HG03066 (cell line): ENCODE measurements around the gene COL19A1.

Experiments
- ATAC-seq: cut with Tn5 transposase; IDR thresholded peaks from one replicate; pipeline ENCODE4 v1.9.1; 2021; ENCODE audit warnings: low read depth; ENCODE audit not compliant: unreplicated experiment

The COL19A1 gene

DNA sequence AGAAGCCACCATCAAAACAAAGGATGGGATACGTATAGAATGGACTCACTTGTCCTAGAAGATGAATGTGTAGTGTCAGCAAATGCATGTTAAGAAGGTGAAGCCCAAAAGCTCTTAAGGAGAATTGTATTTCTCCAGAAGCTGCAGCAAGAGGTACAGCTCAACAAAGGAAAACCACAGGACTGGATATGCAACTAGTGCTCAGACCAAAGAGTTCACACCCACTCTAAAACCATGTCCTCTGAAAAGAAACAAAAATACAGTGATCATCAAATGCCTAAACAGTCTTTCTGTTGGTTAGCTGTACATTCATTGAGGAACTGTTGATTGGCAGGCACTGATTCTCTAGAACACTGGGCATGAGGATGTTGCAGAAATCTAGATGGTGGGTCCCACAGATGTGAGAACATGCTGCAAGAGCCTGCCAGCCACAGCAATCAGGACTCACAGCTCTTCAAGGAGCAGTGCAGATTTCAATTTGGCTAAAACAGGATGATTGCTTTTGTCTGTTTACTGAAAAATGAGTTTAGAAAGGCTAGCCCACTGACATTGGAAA lies 342.0 kb downstream of the COL19A1 start:
- no peak for ATAC-seq

DNA sequence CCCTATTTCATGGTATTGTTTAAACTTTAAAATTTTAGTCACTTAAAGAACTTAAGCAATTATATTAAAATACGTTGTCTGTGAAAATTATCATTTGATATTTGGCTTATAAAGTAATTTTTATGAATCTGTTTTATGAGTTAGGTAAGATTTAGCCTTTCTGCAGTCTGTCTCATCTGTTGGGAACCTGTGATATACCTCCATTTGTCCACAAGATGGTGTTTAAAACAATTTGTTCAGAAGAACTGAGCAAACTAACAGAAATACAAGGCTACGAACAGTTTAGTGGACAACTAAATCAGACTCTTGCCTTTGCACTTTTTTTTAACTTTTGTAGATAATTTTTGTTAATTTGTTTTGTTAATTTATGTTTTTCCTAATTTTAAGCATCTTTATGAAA lies 344.1 kb downstream of the COL19A1 start:
- no peak for ATAC-seq

DNA sequence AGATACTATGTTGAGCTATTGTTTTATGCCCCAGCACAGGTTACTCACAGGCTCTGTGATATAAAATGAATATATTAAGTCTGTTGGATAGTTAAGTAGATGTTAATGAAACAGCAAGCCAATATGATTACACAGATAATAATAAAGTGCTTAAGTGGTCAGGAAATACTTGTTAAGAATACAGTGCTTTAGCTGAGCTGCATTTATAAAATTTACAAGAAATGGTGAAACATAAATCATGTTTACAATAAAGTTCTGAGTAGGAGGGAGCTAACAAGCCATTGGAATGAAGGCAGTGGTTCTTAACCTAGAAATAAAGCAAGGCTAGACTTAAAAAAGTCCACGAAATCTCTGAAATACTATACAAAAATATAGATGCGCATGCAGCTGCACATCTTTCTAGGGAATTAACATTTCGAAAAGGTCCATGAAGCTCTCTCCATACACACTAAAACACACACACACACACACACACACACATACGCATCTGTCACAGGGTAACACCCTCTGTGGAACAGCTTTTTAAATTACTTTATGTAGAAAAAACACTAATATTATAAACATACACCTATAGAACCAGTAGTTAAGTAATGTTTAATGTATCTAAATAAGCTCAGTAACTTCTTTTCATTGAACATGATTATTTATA lies 349.2 kb downstream of the COL19A1 start:
- ATAC-seq: no peak

DNA sequence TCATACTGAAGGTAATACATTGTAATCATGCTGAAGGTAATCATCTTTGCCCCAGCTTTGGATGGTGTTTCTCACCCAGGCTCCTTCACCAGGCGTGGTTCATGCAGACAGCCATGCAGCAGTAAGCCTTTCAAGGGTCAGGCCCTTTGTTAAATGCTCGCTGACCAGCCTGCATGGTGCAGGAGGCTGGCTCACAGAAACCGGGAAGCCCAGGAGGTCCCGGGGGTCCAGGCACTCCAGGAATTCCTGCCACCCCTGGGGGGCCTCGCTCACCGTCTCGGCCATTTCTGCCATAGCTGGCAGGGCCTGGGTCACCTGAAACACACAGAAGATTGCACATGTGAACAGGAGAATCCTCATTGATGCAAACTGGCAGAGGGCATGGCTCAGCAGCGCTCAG lies 350.4 kb downstream of the COL19A1 start:
- ATAC-seq: no peak

DNA sequence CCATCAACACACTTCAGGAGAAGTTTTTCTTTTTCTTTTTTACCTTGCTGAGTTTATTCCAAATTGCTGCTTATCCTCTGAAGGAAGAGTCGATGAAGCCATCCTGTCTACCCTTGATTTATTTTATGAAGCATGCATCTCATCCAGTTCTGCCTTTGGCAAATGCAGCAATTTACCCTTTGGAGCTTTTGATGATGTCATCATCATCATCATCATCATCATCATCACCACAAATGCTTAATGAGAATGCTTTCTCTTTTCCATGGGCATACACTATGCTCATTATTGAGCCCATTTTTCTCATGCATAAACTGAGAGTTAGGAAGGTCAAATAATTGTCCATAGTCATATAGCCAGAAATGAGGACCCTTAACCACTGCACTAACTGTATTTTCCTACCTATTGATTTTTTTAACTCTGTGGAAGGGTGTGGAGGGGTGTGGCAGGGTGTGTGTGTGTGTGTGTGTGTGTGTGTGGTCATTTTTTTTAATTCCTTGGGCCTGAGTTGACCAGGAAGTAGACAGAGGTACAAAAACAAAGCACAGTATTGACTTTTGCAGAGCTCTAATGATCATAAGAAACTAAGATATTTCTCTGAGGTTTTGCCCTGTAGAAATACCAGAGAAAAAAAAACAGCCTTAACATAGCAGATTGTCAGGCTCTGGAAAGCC lies 353.7 kb downstream of the COL19A1 start:
- ATAC-seq: no peak

DNA sequence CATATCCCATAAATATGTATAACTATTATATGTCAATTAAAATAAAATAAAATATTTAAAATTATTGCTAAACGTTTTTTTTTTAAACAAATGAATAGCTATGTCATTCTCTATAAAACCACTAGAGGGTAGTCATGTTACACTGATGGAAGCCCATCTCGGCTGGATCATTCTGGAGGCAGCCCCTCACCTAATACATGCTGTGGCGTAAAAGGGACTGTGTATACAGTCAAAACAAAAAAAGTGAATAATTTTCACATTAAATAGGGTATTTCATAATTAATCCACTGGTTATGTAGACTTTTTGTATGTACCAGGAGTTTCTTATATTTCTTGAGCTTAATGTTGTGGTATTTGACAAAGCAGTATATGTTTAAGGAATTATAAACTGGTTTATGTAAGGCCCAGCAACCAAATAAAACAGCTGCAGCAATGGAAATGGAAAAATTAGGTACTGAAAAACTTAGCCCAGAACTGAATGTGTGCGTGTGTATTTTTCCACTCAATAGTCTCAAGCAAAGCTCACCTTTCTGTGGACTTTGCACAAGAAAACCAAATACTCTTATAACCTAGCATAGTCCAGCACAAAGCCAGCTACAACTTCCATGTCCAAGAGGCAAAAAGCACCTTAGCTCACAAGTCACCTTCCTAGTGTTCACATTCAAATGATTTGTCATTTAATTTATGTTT lies 354.8 kb downstream of the COL19A1 start:
- no peak for ATAC-seq

DNA sequence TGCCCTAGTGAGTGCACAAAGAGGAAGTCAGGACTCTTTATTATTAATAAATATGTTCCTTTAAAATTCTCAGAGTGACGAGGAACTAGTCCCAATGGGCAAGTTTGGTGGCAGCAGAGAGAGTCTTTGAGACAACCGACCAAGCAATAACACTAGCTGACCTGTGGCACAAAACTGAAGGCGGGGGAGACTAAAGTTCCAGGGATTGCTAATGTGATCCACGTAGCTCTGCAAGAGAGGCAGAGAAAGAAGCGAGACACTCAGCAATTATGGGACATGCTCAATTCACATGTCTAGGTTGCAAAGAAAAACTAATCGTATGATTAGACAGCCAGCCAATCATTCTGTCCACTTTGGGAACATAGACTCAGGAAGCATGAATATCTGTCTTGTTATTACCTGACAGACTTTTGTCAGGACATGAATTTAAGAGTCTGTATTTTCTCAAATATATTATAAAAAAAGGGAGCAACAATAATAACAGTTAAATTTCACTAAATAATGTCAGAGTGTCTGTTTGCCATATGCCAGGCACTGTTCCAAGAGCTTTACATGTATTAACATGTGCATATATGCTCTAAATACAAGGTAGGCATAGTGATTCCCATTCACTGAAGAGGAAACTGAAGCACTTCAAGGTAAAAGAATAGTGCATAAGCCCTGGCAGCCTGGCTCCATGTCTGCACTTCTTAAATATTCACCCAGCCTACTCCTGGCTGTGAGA lies 355.5 kb downstream of the COL19A1 start:
- no peak for ATAC-seq

DNA sequence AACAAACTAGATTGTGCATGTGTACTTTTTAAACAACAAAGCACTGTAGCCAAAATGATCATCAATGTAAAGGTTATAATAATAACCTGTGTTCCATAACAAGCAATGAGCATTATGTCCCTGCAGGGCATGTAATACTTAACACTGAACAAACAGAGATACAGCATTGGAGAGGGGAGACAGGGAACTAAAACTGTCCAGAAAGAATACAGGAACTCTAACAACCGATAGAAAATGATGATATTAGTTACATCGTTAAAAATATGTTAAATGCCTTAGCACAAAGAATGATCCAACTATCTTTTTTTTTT lies 356.0 kb downstream of the COL19A1 start:
- ATAC-seq: no peak

DNA sequence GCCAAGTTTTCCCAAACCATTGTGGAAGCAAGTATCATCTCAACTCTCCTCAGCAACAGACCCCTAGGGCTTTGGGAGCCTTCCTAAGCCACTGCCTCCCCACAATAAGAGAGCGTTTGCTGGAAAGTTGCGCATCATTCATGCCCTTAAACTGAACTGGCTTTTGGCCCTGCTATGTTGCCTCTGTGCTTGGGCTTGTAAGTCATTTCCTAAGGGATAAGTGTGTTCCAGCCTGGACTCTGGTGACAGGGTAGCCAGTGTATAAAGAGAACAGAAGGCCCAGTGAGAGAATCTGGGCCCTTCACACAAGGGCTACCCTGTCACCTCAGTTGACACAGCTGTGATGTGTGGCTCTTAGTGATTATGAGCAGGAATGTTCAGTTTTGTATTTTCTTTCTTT lies 358.7 kb downstream of the COL19A1 start:
- ATAC-seq: no peak

DNA sequence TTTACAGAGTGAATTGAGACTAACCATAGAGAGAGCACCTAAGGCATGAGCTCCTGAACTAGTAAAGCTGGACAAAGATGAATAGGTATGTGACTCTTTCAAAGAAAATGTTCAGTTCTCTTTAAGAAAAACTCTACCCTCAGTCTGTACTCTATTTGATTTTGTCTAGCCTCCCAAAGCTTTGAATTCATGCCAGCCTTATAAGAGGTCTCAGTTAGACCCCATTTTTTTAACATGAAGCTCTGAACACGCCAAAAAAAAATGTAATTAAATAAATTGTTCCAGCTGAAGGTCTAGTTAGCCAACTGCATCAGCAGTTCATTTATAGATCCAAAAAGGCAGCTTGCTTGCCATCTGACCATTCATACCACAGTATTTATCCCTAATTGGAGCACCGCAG lies 365.0 kb downstream of the COL19A1 start:
- ATAC-seq: no peak

DNA sequence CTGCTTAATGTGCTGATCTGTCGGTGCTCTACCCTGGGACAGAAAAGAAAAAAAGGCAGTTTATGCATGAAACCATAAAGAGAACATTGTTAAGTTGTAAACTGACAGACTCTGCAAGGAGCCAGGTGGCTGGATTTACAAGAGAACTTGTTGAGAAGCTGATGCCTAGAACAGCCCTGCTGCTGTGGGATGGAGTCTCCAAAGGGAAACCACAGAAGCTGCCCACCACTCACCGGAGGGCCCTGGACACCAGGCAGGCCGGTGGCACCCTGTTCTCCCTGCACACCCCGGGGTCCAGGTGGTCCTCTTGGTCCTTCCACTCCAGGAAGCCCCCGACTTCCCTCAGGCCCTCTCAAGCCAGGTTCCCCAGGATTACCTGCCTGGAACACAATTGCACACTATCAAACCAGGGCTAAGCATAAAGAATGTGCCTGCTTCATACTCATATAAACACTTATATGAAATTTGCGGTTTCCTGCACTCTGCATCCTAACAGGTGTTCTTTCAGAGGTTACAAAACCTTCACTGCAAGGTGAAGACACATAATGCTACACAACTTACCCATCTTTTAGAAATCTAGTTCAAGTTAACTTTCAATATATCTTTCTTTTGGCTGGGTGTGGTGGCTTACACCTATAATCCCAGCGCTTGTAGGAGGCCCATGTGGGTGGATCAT lies 368.3 kb downstream of the COL19A1 start:
- ATAC-seq: no peak

DNA sequence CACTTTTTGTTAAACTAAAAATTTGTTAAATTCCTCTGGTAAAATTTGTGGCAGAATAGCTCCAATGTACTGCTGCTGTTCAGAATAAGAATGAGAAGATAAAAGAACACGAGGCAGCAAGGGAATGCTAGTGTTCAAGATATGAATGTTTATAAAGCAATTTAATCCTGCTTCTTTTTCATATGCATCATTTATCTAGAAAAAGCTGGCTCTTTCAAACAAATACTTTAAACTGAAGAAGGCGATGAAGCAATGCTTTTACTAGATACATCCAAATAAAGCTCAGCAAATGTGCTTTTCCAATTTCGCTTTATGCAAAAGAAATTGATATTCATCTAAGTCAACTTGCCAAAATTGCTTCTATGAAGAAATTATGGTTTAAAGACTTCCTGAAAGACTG lies 370.0 kb downstream of the COL19A1 start:
- no peak for ATAC-seq

DNA sequence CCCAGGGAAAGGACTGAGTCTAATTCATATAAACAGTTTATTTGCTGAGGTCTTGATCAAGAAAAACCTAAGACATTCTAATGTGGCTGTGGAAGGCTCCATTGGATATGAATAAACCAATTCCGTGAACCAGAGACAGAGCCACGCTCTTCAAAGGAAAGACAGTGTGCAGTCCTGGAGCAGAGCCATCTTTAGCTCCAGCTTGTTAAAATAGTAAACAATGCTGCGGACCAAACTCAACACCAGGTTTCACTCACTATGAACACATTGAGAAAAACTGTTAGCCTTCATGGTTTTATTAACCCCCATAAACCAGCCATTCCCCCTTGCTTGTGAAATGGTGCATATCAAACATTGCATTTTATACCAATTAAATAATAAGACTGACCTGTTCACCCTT lies 374.7 kb downstream of the COL19A1 start:
- ATAC-seq: no peak

DNA sequence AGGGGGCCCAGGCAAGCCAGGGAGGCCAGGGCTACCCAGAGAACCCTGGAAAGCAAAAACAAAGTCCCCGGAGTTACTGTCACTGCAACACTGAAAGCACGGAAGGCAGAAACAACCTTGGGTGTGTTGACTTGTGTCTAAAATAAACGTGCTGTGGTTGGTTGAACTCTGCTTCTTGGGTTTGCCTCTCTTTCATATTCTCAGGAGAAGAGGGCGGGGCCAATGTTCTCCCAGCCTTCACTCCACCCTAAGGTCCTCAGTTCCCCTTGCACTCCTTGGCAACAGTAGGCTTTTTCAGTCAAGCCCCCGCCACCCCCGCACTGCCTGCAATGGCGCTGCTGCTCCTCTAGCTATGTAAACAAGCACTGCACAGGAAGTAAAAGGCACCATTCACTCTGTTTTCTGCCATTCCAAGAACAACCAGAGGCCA lies 375.6 kb downstream of the COL19A1 start:
- no peak for ATAC-seq

DNA sequence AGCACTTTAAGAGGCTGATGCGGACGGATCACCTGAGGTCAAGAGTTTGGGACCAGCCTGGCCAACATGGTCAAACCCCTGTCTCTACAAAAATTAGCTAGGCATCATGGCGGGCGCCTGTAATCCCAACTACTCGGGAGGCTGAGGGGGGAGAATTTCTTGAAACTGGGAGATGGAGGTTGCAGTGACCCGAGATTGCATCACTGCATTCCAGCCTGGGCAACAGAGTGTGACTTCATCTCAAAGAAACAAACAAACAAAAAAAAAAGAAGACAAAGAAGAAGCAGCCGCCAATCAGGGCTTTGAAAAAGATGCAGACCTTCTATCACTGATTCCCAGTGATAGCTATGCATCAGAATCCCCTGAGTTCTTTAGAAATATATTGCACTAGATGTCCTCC lies 379.8 kb downstream of the COL19A1 start:
- ATAC-seq: no peak

DNA sequence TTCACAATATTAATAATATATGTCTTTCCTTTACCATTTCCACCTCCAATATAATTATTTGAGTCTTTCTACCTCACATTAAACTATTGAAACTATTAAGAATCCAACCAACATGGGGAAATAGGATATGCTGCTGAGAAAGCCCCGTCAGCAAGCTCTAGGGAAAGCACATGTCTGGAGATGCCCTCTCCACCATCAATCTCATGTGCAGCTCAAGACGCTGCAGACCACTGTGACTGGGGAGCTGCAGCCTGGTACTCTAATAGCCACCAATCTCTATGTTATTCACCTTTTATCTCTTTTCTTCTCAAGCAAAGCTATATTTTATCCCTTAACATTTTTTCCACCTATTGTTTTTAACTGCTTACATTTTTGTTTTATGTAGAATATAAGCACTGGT lies 386.2 kb downstream of the COL19A1 start:
- ATAC-seq: no peak

DNA sequence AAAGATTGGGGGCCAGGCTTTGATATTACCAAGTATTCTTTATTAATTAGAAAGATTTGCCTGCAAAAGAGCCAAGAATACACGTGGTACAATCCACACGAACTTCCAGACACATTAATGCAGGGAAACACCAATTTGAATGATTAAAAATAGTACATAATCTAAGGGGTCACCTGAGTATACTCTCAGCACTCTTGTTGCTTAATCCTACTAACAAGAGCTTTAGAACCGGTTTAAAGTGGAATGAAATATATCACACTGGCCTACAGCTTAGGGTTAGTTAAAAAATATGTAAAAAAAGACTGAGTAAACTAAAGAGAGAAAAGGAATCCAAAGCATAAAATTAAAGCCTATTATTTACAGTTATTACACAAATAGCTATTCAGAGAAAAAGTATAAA lies 387.6 kb downstream of the COL19A1 start:
- no peak for ATAC-seq

DNA sequence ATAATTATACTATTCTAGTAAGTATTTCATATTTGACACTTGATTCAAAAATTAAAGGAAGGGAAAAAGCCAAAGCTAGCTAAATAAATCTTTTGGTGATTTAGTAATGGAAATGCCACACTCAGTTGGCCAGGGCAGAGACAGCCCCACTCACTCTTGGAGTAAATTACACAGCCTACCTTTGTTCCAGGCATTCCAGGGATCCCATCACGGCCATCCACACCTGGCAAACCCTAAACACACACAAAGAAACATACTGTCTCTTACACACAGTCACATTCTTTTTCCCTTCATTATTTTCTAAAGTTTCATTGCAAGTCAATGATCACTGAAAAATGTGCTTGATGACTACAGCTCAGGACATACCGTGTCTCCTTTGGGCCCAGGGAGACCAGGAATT lies 388.4 kb downstream of the COL19A1 start:
- ATAC-seq: no peak

DNA sequence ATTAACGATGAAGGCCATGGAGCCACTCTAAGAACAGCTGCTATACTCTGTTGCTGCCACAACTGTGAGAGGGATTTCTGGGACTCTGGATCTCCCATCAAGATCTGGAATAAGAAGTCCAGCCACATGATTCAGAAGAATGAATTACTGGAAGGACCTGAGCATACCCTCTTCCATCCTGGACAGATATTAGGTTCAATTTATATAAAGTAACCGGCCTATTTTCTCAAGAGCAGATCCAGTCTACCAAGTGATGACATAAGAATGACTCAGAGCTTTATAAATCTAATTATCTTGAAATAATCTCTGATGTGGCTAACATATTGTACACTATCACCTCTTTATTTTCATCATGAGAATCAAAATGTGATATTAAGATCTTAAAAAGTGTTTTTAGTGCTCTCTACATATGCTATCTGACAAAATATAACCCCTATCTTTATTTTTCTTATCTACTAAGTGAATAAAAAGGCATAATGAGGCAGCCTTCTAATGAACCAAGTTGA lies 391.5 kb downstream of the COL19A1 start:
- no peak for ATAC-seq

DNA sequence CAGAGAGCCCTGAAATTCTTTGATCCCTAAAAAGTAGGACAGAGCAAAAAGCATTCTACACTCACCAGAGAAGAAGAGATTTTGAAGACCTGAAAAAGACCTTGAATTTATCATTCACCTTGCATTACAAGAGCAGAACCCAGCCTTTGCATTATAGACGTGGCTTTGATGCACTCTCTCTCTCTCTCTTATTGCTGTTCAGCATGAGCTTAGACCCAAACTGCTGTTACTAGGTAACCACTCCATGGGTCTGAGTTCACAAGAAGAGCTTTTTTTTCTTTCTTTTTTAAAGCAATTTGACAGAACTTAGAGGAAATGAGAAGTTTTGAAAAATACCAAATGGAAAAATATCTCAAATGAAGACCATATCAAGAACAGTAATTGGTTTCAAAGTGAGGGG lies 392.1 kb downstream of the COL19A1 start:
- ATAC-seq: no peak
